HL-60 (cell line): ENCODE results near the gene TIGD6.

ENCODE experiments used
- DNase-seq, 2 experiments: peaks; one replicate each; pipeline ENCODE4 v3.0.0-alpha.2; 2010 to 2020; ENCODE audit warnings: low read depth in 1 of 2, low spot score in 1 of 2
- H3K27ac ChIP-seq: fragments of 250-450 bp; sonication (Bioruptor Pico); replicated peaks from 2 replicates; pipeline ENCODE4 v1.5.1; 2020; ENCODE audit warnings: mild to moderate bottlenecking, moderate library complexity
- H3K27me3 ChIP-seq: fragments of 250-450 bp; sonication (Bioruptor Pico); 2 replicates; pipeline ENCODE4 v1.5.1; 2021; ENCODE audit warnings: mild to moderate bottlenecking, moderate library complexity; ENCODE audit not compliant: insufficient read depth, poor library complexity, severe bottlenecking
- H3K4me3 ChIP-seq: replicated peaks from 2 replicates; pipeline ENCODE4 v1.5.1; 2011; ENCODE audit warnings: mild to moderate bottlenecking, control low read depth, low read length; ENCODE audit not compliant: insufficient read depth
- GABPA ChIP-seq: IDR thresholded peaks from 2 replicates; pipeline ENCODE4 v1.6.1; 2012; ENCODE audit warnings: low read depth
- POLR2AphosphoS5 ChIP-seq: IDR thresholded peaks from 2 replicates; pipeline ENCODE4 v1.6.1; 2012; ENCODE audit warnings: low read depth
- SPI1 ChIP-seq: IDR thresholded peaks from 2 replicates; pipeline ENCODE4 v1.6.1; 2012; ENCODE audit warnings: low read depth, mild to moderate bottlenecking, borderline replicate concordance
- TF ChIP-seq, protein P1 (sequence below): IDR thresholded peaks from one replicate; pipeline ENCODE4 v1.5.1; 2011; ENCODE audit warnings: low read length, control low read depth, inconsistent platforms; ENCODE audit not compliant: insufficient read depth
- TF ChIP-seq, protein P2 (sequence below): IDR thresholded peaks from 2 replicates; pipeline ENCODE4 v1.6.1; 2012; ENCODE audit warnings: low read depth; ENCODE audit not compliant: insufficient replicate concordance

TIGD6 gene

DNA sequence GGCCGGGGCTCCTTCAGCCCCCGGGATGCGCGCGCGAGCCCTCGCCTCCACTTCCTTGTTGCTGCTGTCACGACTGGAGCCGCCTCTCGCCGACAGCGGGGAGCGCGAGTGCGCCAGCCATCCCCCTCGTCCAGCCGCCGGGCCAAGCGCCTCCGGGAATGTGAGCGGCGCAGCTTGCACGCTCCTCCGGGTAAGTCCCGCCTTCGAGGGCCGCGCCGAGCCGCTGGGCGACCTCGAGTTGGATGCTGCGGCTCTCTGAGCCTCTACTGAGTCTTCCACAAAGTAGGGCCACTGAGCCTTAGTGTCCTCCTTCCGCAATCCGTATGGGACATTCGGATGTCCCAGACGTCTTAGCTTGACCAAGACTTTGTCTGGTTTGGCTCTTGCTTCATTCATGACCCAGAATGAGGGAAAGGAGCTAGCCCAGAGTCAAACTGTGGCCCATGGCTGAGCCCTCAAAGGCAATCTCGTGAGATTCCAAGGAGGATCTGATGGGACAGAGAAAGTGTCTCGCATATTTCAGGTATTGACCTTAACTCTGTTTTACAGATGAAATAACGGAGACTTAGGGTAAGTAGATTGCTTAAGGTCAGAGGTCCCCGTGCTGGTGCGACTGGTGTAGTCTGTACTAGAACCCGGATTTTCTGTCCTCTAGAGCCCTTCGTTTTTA is 671 bp upstream of the TIGD6 start:
- H3K27ac ChIP-seq, result peak overlapping the region; percentile 95
- TF ChIP-seq POLR2AphosphoS5, result no peak
- TF ChIP-seq GABPA, result no peak
- no peak for TF ChIP-seq SPI1
- TF ChIP-seq, protein P1, sequence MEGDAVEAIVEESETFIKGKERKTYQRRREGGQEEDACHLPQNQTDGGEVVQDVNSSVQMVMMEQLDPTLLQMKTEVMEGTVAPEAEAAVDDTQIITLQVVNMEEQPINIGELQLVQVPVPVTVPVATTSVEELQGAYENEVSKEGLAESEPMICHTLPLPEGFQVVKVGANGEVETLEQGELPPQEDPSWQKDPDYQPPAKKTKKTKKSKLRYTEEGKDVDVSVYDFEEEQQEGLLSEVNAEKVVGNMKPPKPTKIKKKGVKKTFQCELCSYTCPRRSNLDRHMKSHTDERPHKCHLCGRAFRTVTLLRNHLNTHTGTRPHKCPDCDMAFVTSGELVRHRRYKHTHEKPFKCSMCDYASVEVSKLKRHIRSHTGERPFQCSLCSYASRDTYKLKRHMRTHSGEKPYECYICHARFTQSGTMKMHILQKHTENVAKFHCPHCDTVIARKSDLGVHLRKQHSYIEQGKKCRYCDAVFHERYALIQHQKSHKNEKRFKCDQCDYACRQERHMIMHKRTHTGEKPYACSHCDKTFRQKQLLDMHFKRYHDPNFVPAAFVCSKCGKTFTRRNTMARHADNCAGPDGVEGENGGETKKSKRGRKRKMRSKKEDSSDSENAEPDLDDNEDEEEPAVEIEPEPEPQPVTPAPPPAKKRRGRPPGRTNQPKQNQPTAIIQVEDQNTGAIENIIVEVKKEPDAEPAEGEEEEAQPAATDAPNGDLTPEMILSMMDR, result no peak

DNA sequence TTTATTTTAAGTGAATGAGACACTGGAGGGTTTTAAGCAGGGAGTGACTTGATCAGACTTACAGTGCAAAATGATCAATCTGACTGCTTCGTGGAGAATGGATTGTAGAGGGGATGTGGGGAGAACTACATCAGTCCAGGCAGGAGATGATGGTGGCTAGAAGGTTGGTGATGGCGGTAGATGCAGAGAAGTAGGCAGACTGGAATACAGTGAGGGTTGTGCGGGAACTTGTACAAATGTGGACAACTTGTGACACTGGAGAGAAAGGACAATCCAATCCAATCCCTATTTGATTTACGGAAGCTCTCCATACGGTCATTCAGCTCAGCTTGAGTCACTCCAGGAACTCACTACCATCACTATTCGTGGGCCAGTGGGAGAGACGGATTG is 593 bp downstream of the TIGD6 start:
- H3K4me3 ChIP-seq, result peak overlapping the region; percentile 92
- H3K27me3 ChIP-seq, result no peaks in the 10 kb centered on the region
- no peak for DNase-seq
- peak overlapping the region; percentile 95 for H3K27ac ChIP-seq
- no peak for TF ChIP-seq SPI1
- TF ChIP-seq, protein P2, sequence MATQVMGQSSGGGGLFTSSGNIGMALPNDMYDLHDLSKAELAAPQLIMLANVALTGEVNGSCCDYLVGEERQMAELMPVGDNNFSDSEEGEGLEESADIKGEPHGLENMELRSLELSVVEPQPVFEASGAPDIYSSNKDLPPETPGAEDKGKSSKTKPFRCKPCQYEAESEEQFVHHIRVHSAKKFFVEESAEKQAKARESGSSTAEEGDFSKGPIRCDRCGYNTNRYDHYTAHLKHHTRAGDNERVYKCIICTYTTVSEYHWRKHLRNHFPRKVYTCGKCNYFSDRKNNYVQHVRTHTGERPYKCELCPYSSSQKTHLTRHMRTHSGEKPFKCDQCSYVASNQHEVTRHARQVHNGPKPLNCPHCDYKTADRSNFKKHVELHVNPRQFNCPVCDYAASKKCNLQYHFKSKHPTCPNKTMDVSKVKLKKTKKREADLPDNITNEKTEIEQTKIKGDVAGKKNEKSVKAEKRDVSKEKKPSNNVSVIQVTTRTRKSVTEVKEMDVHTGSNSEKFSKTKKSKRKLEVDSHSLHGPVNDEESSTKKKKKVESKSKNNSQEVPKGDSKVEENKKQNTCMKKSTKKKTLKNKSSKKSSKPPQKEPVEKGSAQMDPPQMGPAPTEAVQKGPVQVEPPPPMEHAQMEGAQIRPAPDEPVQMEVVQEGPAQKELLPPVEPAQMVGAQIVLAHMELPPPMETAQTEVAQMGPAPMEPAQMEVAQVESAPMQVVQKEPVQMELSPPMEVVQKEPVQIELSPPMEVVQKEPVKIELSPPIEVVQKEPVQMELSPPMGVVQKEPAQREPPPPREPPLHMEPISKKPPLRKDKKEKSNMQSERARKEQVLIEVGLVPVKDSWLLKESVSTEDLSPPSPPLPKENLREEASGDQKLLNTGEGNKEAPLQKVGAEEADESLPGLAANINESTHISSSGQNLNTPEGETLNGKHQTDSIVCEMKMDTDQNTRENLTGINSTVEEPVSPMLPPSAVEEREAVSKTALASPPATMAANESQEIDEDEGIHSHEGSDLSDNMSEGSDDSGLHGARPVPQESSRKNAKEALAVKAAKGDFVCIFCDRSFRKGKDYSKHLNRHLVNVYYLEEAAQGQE, result no peak
- TF ChIP-seq POLR2AphosphoS5, result no peak
- TF ChIP-seq, protein P1, result no peak
- no peak for TF ChIP-seq GABPA

More for the DNA sequence above, 671 bp upstream of the TIGD6 start:
- Histone ChIP-seq H3K27me3 (no peaks in the 10 kb centered on the region), H3K4me3 (peak overlapping the region; percentile 92)
- peak; percentile 41 to 45 for DNase-seq

DNA sequence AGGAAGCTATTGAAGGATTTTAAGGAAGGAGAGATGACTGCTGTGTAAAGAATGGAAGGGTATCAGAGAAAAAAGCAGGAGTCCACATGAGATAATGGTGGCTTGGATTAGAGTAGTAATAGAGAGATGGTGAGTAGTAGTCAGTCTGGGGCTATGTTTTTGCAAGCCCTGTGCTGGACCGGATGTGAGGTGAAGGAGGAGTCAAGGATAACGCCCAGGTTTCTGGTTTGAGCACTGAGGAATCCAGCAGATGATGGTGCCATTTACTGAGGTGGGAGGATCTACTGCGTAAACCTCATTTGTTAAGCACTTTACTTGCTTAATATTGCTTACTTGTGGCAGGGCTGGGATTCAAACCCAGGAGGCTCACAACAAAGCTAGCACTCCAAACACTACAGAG is 1.1 kb downstream of the TIGD6 start:
- no peak for TF ChIP-seq SPI1
- no peak for TF ChIP-seq POLR2AphosphoS5
- TF ChIP-seq, protein P2, result no peak
- no peak for TF ChIP-seq GABPA
- TF ChIP-seq, protein P1, result no peak
- DNase-seq, result no peak
- peak overlapping the region; percentile 95; the same call in 1 of the 2 replicates for H3K27ac ChIP-seq
- no peaks in the 10 kb centered on the region for H3K27me3 ChIP-seq
- peak overlapping the region; percentile 92; the same call in 1 of the 2 replicates for H3K4me3 ChIP-seq

DNA sequence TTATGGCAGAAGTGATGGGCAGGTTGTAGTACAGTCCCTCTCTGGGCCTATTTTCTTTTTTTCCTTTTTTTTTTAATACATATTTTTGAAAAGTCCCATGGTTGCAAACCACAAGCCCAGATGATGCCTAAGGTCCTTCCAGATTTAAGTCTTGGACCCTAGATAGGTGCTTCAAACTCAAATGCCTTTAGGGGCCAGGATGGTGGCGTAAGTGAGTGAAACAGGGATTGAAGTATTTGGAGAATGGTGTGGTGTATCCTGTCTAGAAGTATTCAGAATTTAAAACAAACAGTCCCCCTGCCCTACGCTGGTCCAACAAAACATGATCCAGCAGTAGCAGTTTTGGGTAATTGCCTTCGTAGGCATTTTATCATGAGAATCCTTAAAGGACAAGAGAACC is 2.2 kb downstream of the TIGD6 start:
- DNase-seq, result no peak
- no peak overlapping the region for H3K4me3 ChIP-seq
- no peaks in the 10 kb centered on the region for H3K27me3 ChIP-seq
- no peak overlapping the region for H3K27ac ChIP-seq
- TF ChIP-seq POLR2AphosphoS5 (no peak), SPI1 (no peak), GABPA (no peak)
- TF ChIP-seq, protein P2, result no peak
- TF ChIP-seq, protein P1, result no peak
